MM.1S (cell line): Measurements from ENCODE around the gene RAB33A.

Experiments used
- EZH2 ChIP-seq: fragments of 300-600 bp; sonication (generic); optimal IDR thresholded peaks from 2 replicates; pipeline ENCODE3; 2017; ENCODE audit warnings: low read depth, mild to moderate bottlenecking, antibody characterized with exemption, low read length, mixed read lengths
- TF ChIP-seq, protein P1 (sequence below): fragments of 300-600 bp; sonication (generic); IDR thresholded peaks from 2 replicates; pipeline ENCODE4 v1.5.1; 2016; ENCODE audit warnings: antibody characterized with exemption, low read length, mixed read lengths

DNA sequence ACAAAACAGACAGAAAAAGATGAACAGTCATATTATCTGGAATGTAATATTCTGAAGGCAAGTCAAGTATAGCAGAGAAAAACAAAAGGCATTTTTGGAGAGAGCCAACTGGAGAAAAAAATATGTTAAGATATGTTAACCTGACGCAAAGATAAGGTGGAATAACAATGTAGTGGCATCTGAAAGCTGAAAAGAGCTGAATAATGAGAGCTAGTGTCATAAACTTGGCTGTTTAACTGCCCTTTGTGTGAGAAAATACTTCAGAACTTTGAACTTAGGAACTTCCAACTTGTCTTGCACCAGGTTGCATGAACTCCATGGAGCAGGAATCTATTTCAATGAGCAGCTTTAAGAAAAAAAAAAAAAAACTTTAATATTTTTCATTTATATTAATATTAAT, 32.9 kb downstream of the RAB33A start:
- TF ChIP-seq, protein P1, sequence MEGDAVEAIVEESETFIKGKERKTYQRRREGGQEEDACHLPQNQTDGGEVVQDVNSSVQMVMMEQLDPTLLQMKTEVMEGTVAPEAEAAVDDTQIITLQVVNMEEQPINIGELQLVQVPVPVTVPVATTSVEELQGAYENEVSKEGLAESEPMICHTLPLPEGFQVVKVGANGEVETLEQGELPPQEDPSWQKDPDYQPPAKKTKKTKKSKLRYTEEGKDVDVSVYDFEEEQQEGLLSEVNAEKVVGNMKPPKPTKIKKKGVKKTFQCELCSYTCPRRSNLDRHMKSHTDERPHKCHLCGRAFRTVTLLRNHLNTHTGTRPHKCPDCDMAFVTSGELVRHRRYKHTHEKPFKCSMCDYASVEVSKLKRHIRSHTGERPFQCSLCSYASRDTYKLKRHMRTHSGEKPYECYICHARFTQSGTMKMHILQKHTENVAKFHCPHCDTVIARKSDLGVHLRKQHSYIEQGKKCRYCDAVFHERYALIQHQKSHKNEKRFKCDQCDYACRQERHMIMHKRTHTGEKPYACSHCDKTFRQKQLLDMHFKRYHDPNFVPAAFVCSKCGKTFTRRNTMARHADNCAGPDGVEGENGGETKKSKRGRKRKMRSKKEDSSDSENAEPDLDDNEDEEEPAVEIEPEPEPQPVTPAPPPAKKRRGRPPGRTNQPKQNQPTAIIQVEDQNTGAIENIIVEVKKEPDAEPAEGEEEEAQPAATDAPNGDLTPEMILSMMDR, result no peak
- TF ChIP-seq EZH2, result no peak
